Mesothelial cell of epicardium (in vitro differentiated cells): ENCODE measurements around the gene BUD23. TPM values are rescaled to one million over a fixed set of nuclear protein-coding genes. Genes with fewer than 3 reads are reported as not detected.

Experiments
- DNase-seq, 2 experiments: peaks; one replicate each; pipeline ENCODE4 v3.0.0; 2021; ENCODE audit warnings: low spot score in 2 of 2; ENCODE audit not compliant: unreplicated experiment in 2 of 2
- H3K27ac Mint-ChIP-seq: 2 replicates; pipeline ENCODE4 v1.8.0; 2021; ENCODE audit warnings: mixed read lengths
- H3K27me3 Mint-ChIP-seq: 2 replicates; pipeline ENCODE4 v1.8.0; 2021; ENCODE audit warnings: low read depth, mixed read lengths
- H3K36me3 Mint-ChIP-seq: 2 replicates; pipeline ENCODE4 v1.8.0; 2021; ENCODE audit warnings: mixed read lengths
- H3K4me1 Mint-ChIP-seq: 2 replicates; pipeline ENCODE4 v1.8.0; 2021; ENCODE audit warnings: mixed read lengths
- H3K4me3 Mint-ChIP-seq: 2 replicates; pipeline ENCODE4 v1.8.0; 2021; ENCODE audit warnings: mild to moderate bottlenecking, moderate library complexity, mixed read lengths
- H3K9me3 Mint-ChIP-seq: 2 replicates; pipeline ENCODE4 v1.8.0; 2021; ENCODE audit warnings: mixed read lengths
- CTCF ChIP-seq: fragments of 200-600 bp; sonication (generic); IDR thresholded peaks from one replicate; pipeline ENCODE4 v1.5.0; 2021; ENCODE audit warnings: antibody characterized with exemption; ENCODE audit not compliant: unreplicated experiment
- total RNA-seq: library from RNA; stranded (reverse); gene quantifications from 3 replicates; pipeline ENCODE4 v1.2.1, GENCODE V29; 2021

Gene BUD23
- total RNA-seq, 1 donor from 2014 or later = 69.1 TPM

- Mint-ChIP-seq H3K4me3 (no peak overlapping the region), H3K4me1 (peaks cover 5% of the 10 kb centered on the region), H3K27me3 (no peaks in the 10 kb centered on the region)
These were observed 45.2 kb downstream of the BUD23 start for GRCh38 chr7:73728551-73728950.

GRCh38 chr7:73730485-73730884 lies 47.1 kb downstream of the BUD23 start:
- DNase-seq = no peak

More at GRCh38 chr7:73728551-73728950, 45.2 kb downstream of the BUD23 start:
- TF ChIP-seq CTCF = no peak
- DNase-seq = no peak
- Mint-ChIP-seq H3K36me3 (no peaks in the 10 kb centered on the region), H3K27ac (no peak overlapping the region), H3K9me3 (no peaks in the 10 kb centered on the region)

GRCh38 chr7:73732397-73732796 lies 49.0 kb downstream of the BUD23 start:
- Mint-ChIP-seq H3K27me3 (no peaks in the 10 kb centered on the region), H3K36me3 (peaks cover 2% of the 10 kb centered on the region), H3K4me3 (no peak overlapping the region), H3K9me3 (no peaks in the 10 kb centered on the region), H3K4me1 (peaks cover 5% of the 10 kb centered on the region), H3K27ac (no peak overlapping the region)
- DNase-seq = no peak
- no peak for TF ChIP-seq CTCF

More at GRCh38 chr7:73730485-73730884, 47.1 kb downstream of the BUD23 start:
- no peaks in the 10 kb centered on the region for H3K27me3 Mint-ChIP-seq
- no peak overlapping the region for H3K27ac Mint-ChIP-seq
- H3K4me1 Mint-ChIP-seq = peaks cover 5% of the 10 kb centered on the region
- no peaks in the 10 kb centered on the region for H3K9me3 Mint-ChIP-seq
- no peaks in the 10 kb centered on the region for H3K36me3 Mint-ChIP-seq
- no peak for TF ChIP-seq CTCF
- no peak overlapping the region for H3K4me3 Mint-ChIP-seq

GRCh38 chr7:73734619-73735527 lies 51.5 kb downstream of the BUD23 start:
- no peak for DNase-seq
- no peaks in the 10 kb centered on the region for H3K27me3 Mint-ChIP-seq
- H3K4me3 Mint-ChIP-seq = no peak overlapping the region
- H3K9me3 Mint-ChIP-seq = no peaks in the 10 kb centered on the region
- peak; percentile 53 for TF ChIP-seq CTCF
- peak overlapping the region; percentile 47 for H3K27ac Mint-ChIP-seq
- peaks cover 2% of the 10 kb centered on the region for H3K36me3 Mint-ChIP-seq
- peaks cover 9% of the 10 kb centered on the region for H3K4me1 Mint-ChIP-seq

- H3K4me1 Mint-ChIP-seq = peaks cover 7% of the 10 kb centered on the region
- peaks cover 2% of the 10 kb centered on the region for H3K36me3 Mint-ChIP-seq
- TF ChIP-seq CTCF = no peak
- no peaks in the 10 kb centered on the region for H3K27me3 Mint-ChIP-seq
- H3K27ac Mint-ChIP-seq = no peak overlapping the region
- H3K4me3 Mint-ChIP-seq = no peak overlapping the region
- no peaks in the 10 kb centered on the region for H3K9me3 Mint-ChIP-seq
- DNase-seq = no peak
These were observed 52.1 kb downstream of the BUD23 start for GRCh38 chr7:73735528-73735905.
